ENCODE data around the gene TAAR9.

Gene TAAR9

GRCh38 chr6:132537977-132538376, at the start of gene TAAR9:
TSS of gene TAAR9 (plus strand) at chr6:132538277. CDS start at chr6:132538290, 13 bp downstream.
- DNase-seq (ENCODE audit: low read depth in 1 of 2, low spot score in 1 of 2) = no peak

- no peak for DNase-seq (ENCODE audit: low read depth in 1 of 2, low spot score in 1 of 2)
These were observed 48.7 kb upstream of the TAAR9 start for GRCh38 chr6:132489376-132489775.

GRCh38 chr6:132490024-132490423, 48.1 kb upstream of the TAAR9 start:
- no peak for DNase-seq (ENCODE audit: low read depth in 1 of 2, low spot score in 1 of 2)

GRCh38 chr6:132490478-132491204, 47.4 kb upstream of the TAAR9 start:
- DNase-seq (ENCODE audit: low read depth in 1 of 2, low spot score in 1 of 2) = no peak

- DNase-seq (ENCODE audit: low read depth in 1 of 2, low spot score in 1 of 2) = no peak
These were observed 46.8 kb upstream of the TAAR9 start for GRCh38 chr6:132491303-132491702.

GRCh38 chr6:132491881-132492280, 46.2 kb upstream of the TAAR9 start:
- no peak for DNase-seq (ENCODE audit: low read depth in 1 of 2, low spot score in 1 of 2)

- DNase-seq (ENCODE audit: low read depth in 1 of 2, low spot score in 1 of 2) = no peak
These were observed 43.1 kb upstream of the TAAR9 start for GRCh38 chr6:132494954-132495353.

GRCh38 chr6:132495604-132496079, 42.4 kb upstream of the TAAR9 start:
- no peak for DNase-seq (ENCODE audit: low read depth in 1 of 2, low spot score in 1 of 2)

GRCh38 chr6:132496519-132497180, 41.4 kb upstream of the TAAR9 start:
- no peak for DNase-seq (ENCODE audit: low read depth in 1 of 2, low spot score in 1 of 2)

GRCh38 chr6:132498638-132499037, 39.4 kb upstream of the TAAR9 start:
- DNase-seq (ENCODE audit: low read depth in 1 of 2, low spot score in 1 of 2) = no peak

- no peak for DNase-seq (ENCODE audit: low read depth in 1 of 2, low spot score in 1 of 2)
These were observed 38.3 kb upstream of the TAAR9 start for GRCh38 chr6:132499757-132500156.

GRCh38 chr6:132504757-132505156, 33.3 kb upstream of the TAAR9 start:
- DNase-seq (ENCODE audit: low read depth in 1 of 2, low spot score in 1 of 2) = no peak

- DNase-seq (ENCODE audit: low read depth in 1 of 2, low spot score in 1 of 2) = no peak
These were observed 32.9 kb upstream of the TAAR9 start for GRCh38 chr6:132505158-132505557.

- no peak for DNase-seq (ENCODE audit: low read depth in 1 of 2, low spot score in 1 of 2)
These were observed 31.6 kb upstream of the TAAR9 start for GRCh38 chr6:132506461-132506860.

- no peak for DNase-seq (ENCODE audit: low read depth in 1 of 2, low spot score in 1 of 2)
These were observed 30.9 kb upstream of the TAAR9 start for GRCh38 chr6:132506869-132507808.

GRCh38 chr6:132511210-132511830, 26.8 kb upstream of the TAAR9 start:
- no peak for DNase-seq (ENCODE audit: low read depth in 1 of 2, low spot score in 1 of 2)

- DNase-seq (ENCODE audit: low read depth in 1 of 2, low spot score in 1 of 2) = no peak
These were observed 26.3 kb upstream of the TAAR9 start for GRCh38 chr6:132511831-132512220.

GRCh38 chr6:132512342-132512637, 25.8 kb upstream of the TAAR9 start:
- DNase-seq (ENCODE audit: low read depth in 1 of 2, low spot score in 1 of 2) = no peak

GRCh38 chr6:132512638-132513632, 25.1 kb upstream of the TAAR9 start, which contains the start of gene STX7:
TSS of gene STX7 (minus strand) at chr6:132513116. CDS start at chr6:132503530, 9,586 bp downstream.
- peak; percentile 74 to 78 for DNase-seq (ENCODE audit: low read depth in 1 of 2, low spot score in 1 of 2)

All from stimulated activated CD4-positive, alpha-beta T cell treated with anti-CD3 and anti-CD28 coated beads, Interleukin-15, amount 100 ng/mL, for 1 hour (primary cell).